Neutrophil (primary cell): ENCODE results near the gene EYA3.
A peak's percentile ranks its signal among the peaks of the same experiment; 100 is the strongest.

Experiments
- H3K27ac ChIP-seq: fragments of 200-600 bp; sonication (generic); 2 replicates; pipeline ENCODE4 v1.5.1; 2016; ENCODE audit warnings: mild to moderate bottlenecking, moderate library complexity
- H3K27me3 ChIP-seq: fragments of 200-600 bp; sonication (generic); 2 replicates; pipeline ENCODE4 v1.6.0; 2016; ENCODE audit warnings: mild to moderate bottlenecking
- H3K36me3 ChIP-seq: fragments of 200-600 bp; sonication (generic); 2 replicates; pipeline ENCODE4 v1.5.1; 2017
- H3K4me1 ChIP-seq, 2 experiments: fragments of 200-600 bp in 1 of 2; sonication (generic) in 1 of 2; 1 replicate in 1 of 2; 2 replicates in 1 of 2; pipeline versions ENCODE4 v1.5.1 to v1.6.1; 2013 to 2016; ENCODE audit warnings: low read depth in 1 of 2, low read length in 1 of 2, mild to moderate bottlenecking in 1 of 2, moderate library complexity in 1 of 2; ENCODE audit not compliant: control insufficient read depth in 1 of 2, insufficient read depth in 1 of 2
- H3K4me3 ChIP-seq, 2 experiments: fragments of 200-600 bp in 1 of 2; sonication (generic) in 1 of 2; 1 replicate in 1 of 2; 2 replicates in 1 of 2; pipeline ENCODE4 v1.5.1; 2013 to 2016; ENCODE audit warnings: low read depth in 1 of 2, low read length in 1 of 2, mild to moderate bottlenecking in 1 of 2, moderate library complexity in 1 of 2
- H3K9me3 ChIP-seq: fragments of 200-600 bp; sonication (generic); 2 replicates; pipeline ENCODE4 v1.5.1; 2016
- TF ChIP-seq, protein P1 (sequence below): fragments of 200-600 bp; sonication (generic); IDR thresholded peaks from 2 replicates; pipeline ENCODE4 v1.5.1; 2016; ENCODE audit warnings: antibody characterized with exemption

Gene EYA3

DNA sequence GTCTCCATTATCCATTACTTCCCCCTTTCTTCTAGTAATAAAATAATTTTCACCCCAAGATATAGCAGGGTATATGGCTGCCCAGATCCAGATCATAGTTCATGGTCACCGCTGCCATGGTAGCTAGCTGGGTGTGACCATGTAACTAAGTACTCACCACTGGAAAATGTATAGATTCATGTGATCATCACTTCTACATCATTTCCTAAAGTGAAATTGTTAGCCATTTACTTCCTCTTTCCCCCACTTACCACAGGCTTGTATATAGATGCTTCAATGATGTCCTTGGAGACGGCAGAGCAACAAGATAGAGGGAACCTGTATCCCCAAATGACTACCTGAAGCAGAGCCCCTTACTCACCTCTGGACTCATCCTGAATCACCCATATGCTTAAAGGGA, 22.7 kb upstream of the EYA3 start:
- peak overlapping the region in 1 of 2 experiments; percentile 19 for H3K4me3 ChIP-seq
- H3K36me3 ChIP-seq: no peaks in the 10 kb centered on the region
- TF ChIP-seq, protein P1, sequence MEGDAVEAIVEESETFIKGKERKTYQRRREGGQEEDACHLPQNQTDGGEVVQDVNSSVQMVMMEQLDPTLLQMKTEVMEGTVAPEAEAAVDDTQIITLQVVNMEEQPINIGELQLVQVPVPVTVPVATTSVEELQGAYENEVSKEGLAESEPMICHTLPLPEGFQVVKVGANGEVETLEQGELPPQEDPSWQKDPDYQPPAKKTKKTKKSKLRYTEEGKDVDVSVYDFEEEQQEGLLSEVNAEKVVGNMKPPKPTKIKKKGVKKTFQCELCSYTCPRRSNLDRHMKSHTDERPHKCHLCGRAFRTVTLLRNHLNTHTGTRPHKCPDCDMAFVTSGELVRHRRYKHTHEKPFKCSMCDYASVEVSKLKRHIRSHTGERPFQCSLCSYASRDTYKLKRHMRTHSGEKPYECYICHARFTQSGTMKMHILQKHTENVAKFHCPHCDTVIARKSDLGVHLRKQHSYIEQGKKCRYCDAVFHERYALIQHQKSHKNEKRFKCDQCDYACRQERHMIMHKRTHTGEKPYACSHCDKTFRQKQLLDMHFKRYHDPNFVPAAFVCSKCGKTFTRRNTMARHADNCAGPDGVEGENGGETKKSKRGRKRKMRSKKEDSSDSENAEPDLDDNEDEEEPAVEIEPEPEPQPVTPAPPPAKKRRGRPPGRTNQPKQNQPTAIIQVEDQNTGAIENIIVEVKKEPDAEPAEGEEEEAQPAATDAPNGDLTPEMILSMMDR: no peak
- H3K9me3 ChIP-seq: no peaks in the 10 kb centered on the region
- H3K27me3 ChIP-seq: no peaks in the 10 kb centered on the region
- H3K4me1 ChIP-seq: peaks cover 85 to 86% of the 10 kb centered on the region in 2 experiments
- H3K27ac ChIP-seq: peak overlapping the region; percentile 97

DNA sequence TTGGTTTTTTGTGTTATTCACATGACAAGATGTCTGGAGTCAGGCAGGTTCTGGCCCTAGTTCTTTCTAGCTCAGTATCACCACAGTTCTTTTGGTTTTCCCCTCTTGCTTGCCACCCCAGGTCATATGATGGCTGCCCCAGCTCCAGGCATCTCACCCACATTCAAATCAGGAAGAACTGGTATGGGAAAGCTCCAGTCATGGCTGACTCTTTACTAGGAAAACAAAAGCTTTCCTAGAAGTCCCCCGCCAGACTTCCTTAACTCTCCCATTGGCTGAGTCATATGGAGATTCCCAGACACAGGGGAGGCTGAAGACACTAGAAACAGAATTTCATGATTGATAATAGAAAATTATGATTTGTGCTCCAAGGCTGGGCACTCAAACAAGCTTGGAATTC, 22.1 kb upstream of the EYA3 start:
- TF ChIP-seq, protein P1: no peak
- Histone ChIP-seq H3K36me3 (no peaks in the 10 kb centered on the region), H3K4me1 (peaks cover 81% of the 10 kb centered on the region in 2 experiments), H3K27ac (peak overlapping the region; percentile 97), H3K27me3 (no peaks in the 10 kb centered on the region), H3K4me3 (peak overlapping the region in 1 of 2 experiments; percentile 19), H3K9me3 (no peaks in the 10 kb centered on the region)

DNA sequence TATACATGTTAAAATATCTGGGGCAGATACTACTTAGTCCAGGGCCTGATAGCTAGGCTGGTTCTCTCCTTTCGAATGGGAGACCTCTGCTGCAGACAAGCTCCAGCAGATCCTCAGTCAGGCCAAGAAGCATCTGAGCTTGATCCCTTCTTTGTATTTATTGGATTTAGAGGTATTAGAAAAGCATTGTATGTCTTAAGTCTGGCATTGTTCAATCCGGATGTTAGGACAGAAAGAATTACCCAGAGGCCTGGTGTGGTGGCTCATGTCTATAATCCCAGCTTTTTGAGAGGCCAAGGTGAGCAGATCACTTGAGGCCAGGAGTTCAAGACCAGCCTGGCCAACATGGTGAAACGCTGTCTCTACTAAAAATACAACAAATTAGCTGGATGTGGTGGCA, 21.2 kb upstream of the EYA3 start:
- H3K4me1 ChIP-seq: peaks cover 71 to 72% of the 10 kb centered on the region in 2 experiments
- no peaks in the 10 kb centered on the region for H3K27me3 ChIP-seq
- H3K4me3 ChIP-seq: no peak overlapping the region
- peak overlapping the region; percentile 97 for H3K27ac ChIP-seq
- no peaks in the 10 kb centered on the region for H3K36me3 ChIP-seq
- TF ChIP-seq, protein P1: no peak
- no peaks in the 10 kb centered on the region for H3K9me3 ChIP-seq

DNA sequence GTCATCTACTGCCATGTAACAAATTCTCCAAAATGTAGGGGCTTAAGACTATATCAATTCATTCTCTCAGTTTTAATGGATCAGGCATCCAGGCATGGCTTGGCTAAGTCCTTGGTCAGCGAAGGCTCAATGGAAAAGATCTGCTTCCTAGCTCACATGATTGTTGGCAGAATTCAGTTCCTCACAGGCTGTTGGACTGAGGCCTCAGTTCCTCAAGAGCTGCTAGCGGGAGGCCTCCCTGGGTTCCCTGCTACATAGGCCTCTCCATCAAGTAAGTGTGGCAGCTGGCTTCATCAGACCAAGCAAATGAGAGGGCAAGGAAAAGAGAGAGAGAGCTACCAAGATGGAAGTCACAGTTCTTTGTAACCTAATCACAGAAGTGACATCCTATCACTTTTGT, 19.6 kb upstream of the EYA3 start:
- H3K9me3 ChIP-seq: no peaks in the 10 kb centered on the region
- TF ChIP-seq, protein P1: no peak
- H3K4me1 ChIP-seq: peaks cover 55 to 56% of the 10 kb centered on the region in 2 experiments
- H3K36me3 ChIP-seq: no peaks in the 10 kb centered on the region
- H3K4me3 ChIP-seq: no peak overlapping the region
- H3K27ac ChIP-seq: peak overlapping the region; percentile 70
- no peaks in the 10 kb centered on the region for H3K27me3 ChIP-seq

DNA sequence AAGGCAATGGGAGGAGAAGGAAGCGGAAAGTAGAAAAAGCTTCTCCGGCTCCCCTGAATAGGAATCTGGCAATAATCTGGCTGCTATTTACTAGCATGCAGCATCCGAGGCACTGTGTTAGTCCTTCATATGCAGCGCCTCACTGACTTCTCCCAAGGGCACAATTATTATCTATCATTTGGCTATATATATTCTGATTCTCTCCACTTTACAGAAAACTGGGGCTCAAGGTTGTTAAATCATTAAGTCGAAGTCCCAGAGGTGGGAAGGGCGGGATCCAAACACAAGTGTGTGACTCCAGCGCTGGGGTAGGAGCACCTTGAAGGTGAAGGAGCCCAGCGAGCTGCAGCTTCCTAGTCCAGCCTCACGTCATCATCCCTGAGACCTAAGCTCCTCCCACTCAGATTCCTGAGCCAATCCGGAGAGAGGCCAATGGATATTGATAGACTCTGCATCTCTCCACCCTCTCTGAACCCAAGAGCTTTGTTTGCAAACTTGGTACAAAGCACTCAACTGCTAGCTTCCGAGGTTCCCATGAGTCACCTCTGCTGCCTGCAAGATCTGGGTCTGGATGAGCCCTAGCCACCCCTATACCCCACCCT, 16.6 kb upstream of the EYA3 start:
- Histone ChIP-seq H3K4me3 (no peak overlapping the region), H3K9me3 (no peaks in the 10 kb centered on the region), H3K36me3 (no peaks in the 10 kb centered on the region), H3K4me1 (peaks cover 25 to 26% of the 10 kb centered on the region in 2 experiments), H3K27ac (peak overlapping the region; percentile 70), H3K27me3 (no peaks in the 10 kb centered on the region)
- TF ChIP-seq, protein P1: no peak
